GM23338 (cell line): ENCODE data around the gene OAS1. TPM values are rescaled to one million over a fixed set of nuclear protein-coding genes. Genes with fewer than 3 reads are reported as not detected.

Experiments used
- ATAC-seq: fragments of 200-7000 bp; cut with Tn5 transposase; 3 replicates; pipeline ENCODE4 v1.9.1; 2020
- DNase-seq: peaks from one replicate; pipeline ENCODE4 v3.0.0-alpha.2; 2015; ENCODE audit warnings: low spot score
- H2AFZ ChIP-seq: fragments of 200-600 bp; sonication (generic); 2 replicates; pipeline ENCODE4 v1.8.0; 2016; ENCODE audit warnings: antibody characterized with exemption, mild to moderate bottlenecking, moderate library complexity
- H3F3A ChIP-seq: fragments of 200-600 bp; sonication (generic); replicated peaks from 2 replicates; pipeline ENCODE4 v1.8.0; 2017; ENCODE audit warnings: antibody characterized with exemption, mixed run types, low read depth
- H3K27ac ChIP-seq: fragments of 200-600 bp; sonication (generic); 2 replicates; pipeline ENCODE4 v1.6.1; 2016; ENCODE audit warnings: low read depth
- H3K27me3 ChIP-seq: fragments of 200-600 bp; sonication (generic); 2 replicates; pipeline ENCODE4 v1.8.0; 2016; ENCODE audit warnings: mild to moderate bottlenecking, mixed run types, moderate library complexity; ENCODE audit not compliant: insufficient read depth
- H3K36me3 ChIP-seq: fragments of 200-600 bp; sonication (generic); 2 replicates; pipeline ENCODE4 v1.8.0; 2016; ENCODE audit warnings: mild to moderate bottlenecking; ENCODE audit not compliant: insufficient read depth
- H3K4me1 ChIP-seq: fragments of 200-600 bp; sonication (generic); 2 replicates; pipeline ENCODE4 v1.8.0; 2016; ENCODE audit warnings: mild to moderate bottlenecking, moderate library complexity; ENCODE audit not compliant: insufficient read depth
- H3K4me2 ChIP-seq: fragments of 200-600 bp; sonication (generic); 2 replicates; pipeline ENCODE4 v1.7.1; 2017; ENCODE audit warnings: mixed run types
- H3K4me3 ChIP-seq: fragments of 200-600 bp; sonication (generic); 2 replicates; pipeline ENCODE4 v1.6.1; 2016; ENCODE audit warnings: mixed run types
- H3K79me2 ChIP-seq: fragments of 200-600 bp; sonication (generic); replicated peaks from 2 replicates; pipeline ENCODE4 v1.8.0; 2017; ENCODE audit warnings: mild to moderate bottlenecking; ENCODE audit not compliant: insufficient read depth
- H3K9me2 ChIP-seq: fragments of 200-600 bp; sonication (generic); 2 replicates; pipeline ENCODE4 v1.8.0; 2017; ENCODE audit not compliant: insufficient read depth
- H4K20me1 ChIP-seq: fragments of 200-600 bp; sonication (generic); replicated peaks from 2 replicates; pipeline ENCODE4 v1.8.0; 2017; ENCODE audit warnings: mild to moderate bottlenecking; ENCODE audit not compliant: insufficient read depth
- H3K27ac Mint-ChIP-seq: 2 replicates; pipeline ENCODE4 v1.8.0; 2020; ENCODE audit warnings: inconsistent platforms, mild to moderate bottlenecking, moderate library complexity, mixed read lengths
- H3K27me3 Mint-ChIP-seq: 3 replicates; pipeline ENCODE4 v1.8.0; 2022; ENCODE audit warnings: low read depth, mild to moderate bottlenecking, moderate library complexity, mixed read lengths, inconsistent platforms; ENCODE audit not compliant: insufficient read depth, poor library complexity
- H3K36me3 Mint-ChIP-seq: 3 replicates; pipeline ENCODE4 v1.8.0; 2021; ENCODE audit warnings: low read depth, mild to moderate bottlenecking, inconsistent platforms, moderate library complexity, mixed read lengths
- H3K4me1 Mint-ChIP-seq: 3 replicates; pipeline ENCODE4 v1.8.0; 2020; ENCODE audit warnings: mild to moderate bottlenecking, inconsistent platforms, mixed read lengths
- H3K4me3 Mint-ChIP-seq: 3 replicates; pipeline ENCODE4 v1.8.0; 2021; ENCODE audit warnings: moderate library complexity, mild to moderate bottlenecking, inconsistent platforms, mixed read lengths
- H3K9me3 Mint-ChIP-seq: 3 replicates; pipeline ENCODE4 v1.8.0; 2020; ENCODE audit warnings: moderate library complexity, mild to moderate bottlenecking, inconsistent platforms, mixed read lengths
- CTCF ChIP-seq, 2 experiments: fragments of 200-600 bp in 1 of 2; sonication (generic) in 1 of 2; conservative IDR thresholded peaks; 2 replicates each; pipeline versions ENCODE4 v1.5.1 to v1.6.1; 2016 to 2017; ENCODE audit warnings: antibody characterized with exemption in 2 of 2, low read depth in 2 of 2, mild to moderate bottlenecking in 2 of 2, moderate library complexity in 1 of 2
- ETS1 ChIP-seq: IDR thresholded peaks from 2 replicates; pipeline ENCODE4 v1.6.1; 2016; ENCODE audit warnings: antibody characterized with exemption
- EZH2phosphoT487 ChIP-seq: fragments of 200-600 bp; sonication (generic); IDR thresholded peaks from one replicate; pipeline ENCODE4 v1.8.1; 2018; ENCODE audit warnings: antibody characterized with exemption; ENCODE audit not compliant: unreplicated experiment
- JUNB ChIP-seq: IDR thresholded peaks from one replicate; pipeline ENCODE4 v1.6.1; 2016; ENCODE audit warnings: antibody characterized with exemption; ENCODE audit not compliant: unreplicated experiment
- POLR2AphosphoS5 ChIP-seq: IDR thresholded peaks from 2 replicates; pipeline ENCODE4 v1.6.1; 2016; ENCODE audit warnings: antibody characterized with exemption, low read depth
- REST ChIP-seq: IDR thresholded peaks from one replicate; pipeline ENCODE4 v1.6.1; 2018; ENCODE audit warnings: antibody characterized with exemption; ENCODE audit not compliant: unreplicated experiment
- STAT1 ChIP-seq: IDR thresholded peaks from one replicate; pipeline ENCODE4 v1.6.1; 2016; ENCODE audit warnings: antibody characterized with exemption; ENCODE audit not compliant: unreplicated experiment
- ZNF114 ChIP-seq: fragments of 250-450 bp; sonication (Bioruptor Pico); IDR thresholded peaks from 2 replicates; pipeline ENCODE4 v1.5.0; 2020; ENCODE audit warnings: mild to moderate bottlenecking, moderate library complexity
- ZNF331 ChIP-seq: fragments of 250-450 bp; sonication (Bioruptor Pico); IDR thresholded peaks from 2 replicates; pipeline ENCODE4 v1.5.0; 2020; ENCODE audit warnings: low read depth, mild to moderate bottlenecking, moderate library complexity
- polyA plus RNA-seq: library from polyadenylated mRNA; unstranded; fragments of >200 nt; fragmentation: Nextera tagmentation; extraction: Ambion mirVana; gene quantifications from 2 replicates; pipeline ENCODE4 v1.2.1, GENCODE V29; 2016
- total RNA-seq: library from RNA; depleted of rRNA; stranded (reverse); fragments of >200 nt; shearing (Covaris generic); gene quantifications from 2 replicates; pipeline ENCODE4 v1.2.3, GENCODE V29; 2014

Gene OAS1
- total and polyA plus RNA-seq, 2 experiments from 2014 or later: not detected

- TF ChIP-seq REST (no peak), EZH2phosphoT487 (no peak)
These were observed 45.5 kb upstream of the OAS1 start (continued) for GRCh38 chr12:112861284-112861683.

GRCh38 chr12:112862636-112863290, 44.0 kb upstream of the OAS1 start:
- no peak for TF ChIP-seq ZNF331 (CRISPR knock-in tag)
- no peak for TF ChIP-seq ETS1
- TF ChIP-seq ZNF114: no peak
- TF ChIP-seq CTCF (conservative IDR thresholded peaks at IDR 0.05; ENCODE audit: low read depth in 2 of 2): no peak
- no peak for TF ChIP-seq POLR2AphosphoS5
- no peak for TF ChIP-seq EZH2phosphoT487
- TF ChIP-seq JUNB: no peak
- TF ChIP-seq STAT1: no peak
- Histone ChIP-seq H4K20me1 (peaks cover 3% of the 10 kb centered on the region; the same call in 1 of the 2 replicates), H3K79me2 (no peaks in the 10 kb centered on the region), H3K27me3 (no peaks in the 10 kb centered on the region), H3K4me3 (no peak overlapping the region), H3K4me1 (no peaks in the 10 kb centered on the region), H3K27ac (no peak overlapping the region), H3F3A (no peaks in the 10 kb centered on the region), H3K4me2 (no peak overlapping the region), H2AFZ (no peak overlapping the region), H3K36me3 (no peaks in the 10 kb centered on the region), H3K9me2 (no peaks in the 10 kb centered on the region)
- no peak for DNase-seq
- H3K4me3 Mint-ChIP-seq: no peak overlapping the region
- ATAC-seq: no peak
- no peak overlapping the region for H3K27ac Mint-ChIP-seq
- no peaks in the 10 kb centered on the region for H3K36me3 Mint-ChIP-seq
- no peaks in the 10 kb centered on the region for H3K9me3 Mint-ChIP-seq
- H3K4me1 Mint-ChIP-seq: no peaks in the 10 kb centered on the region
- peaks cover 2% of the 10 kb centered on the region for H3K27me3 Mint-ChIP-seq
